HG03469 (cell line): Measurements from ENCODE around the gene EIF4G3.
A peak's percentile ranks its signal among the peaks of the same experiment; 100 is the strongest.
"Not testable (repeated sequence)": the region's sequence is repeated elsewhere in the genome, so short reads cannot be mapped to it uniquely, and the experiment has no call there.

Source experiments
- ATAC-seq: cut with Tn5 transposase; IDR thresholded peaks from one replicate; pipeline ENCODE4 v1.9.1; 2021; ENCODE audit warnings: mild to moderate bottlenecking, moderate library complexity, moderate number of reproducible peaks; ENCODE audit not compliant: unreplicated experiment

EIF4G3 gene

GRCh38 chr1:20837554-20838192, 339.0 kb downstream of the EIF4G3 start:
- no peak for ATAC-seq

- no peak for ATAC-seq
Measured at GRCh38 chr1:20836230-20836629, 340.5 kb downstream of the EIF4G3 start.

GRCh38 chr1:20834780-20835179, 341.9 kb downstream of the EIF4G3 start:
- ATAC-seq, result no peak

GRCh38 chr1:20834192-20834591, 342.5 kb downstream of the EIF4G3 start:
- ATAC-seq, result no peak

GRCh38 chr1:20830378-20830777, 346.3 kb downstream of the EIF4G3 start:
- ATAC-seq, result no peak

- ATAC-seq, result no peak
Measured at GRCh38 chr1:20829946-20830345, 346.8 kb downstream of the EIF4G3 start.

GRCh38 chr1:20829531-20829930, 347.2 kb downstream of the EIF4G3 start:
- no peak for ATAC-seq

- ATAC-seq, result no peak
Measured at GRCh38 chr1:20823845-20824244, 352.9 kb downstream of the EIF4G3 start.

- ATAC-seq, result no peak
Measured at GRCh38 chr1:20821466-20821865, 355.2 kb downstream of the EIF4G3 start.

GRCh38 chr1:20819818-20820217, 356.9 kb downstream of the EIF4G3 start:
- ATAC-seq, result no peak

- no peak for ATAC-seq
Measured at GRCh38 chr1:20814534-20814871, 362.2 kb downstream of the EIF4G3 start.

GRCh38 chr1:20811916-20812315, 364.8 kb downstream of the EIF4G3 start:
- ATAC-seq, result no peak

- ATAC-seq, result no peak
Measured at GRCh38 chr1:20793236-20793635, 383.5 kb downstream of the EIF4G3 start.

GRCh38 chr1:20792196-20792595, 384.5 kb downstream of the EIF4G3 start:
- no peak for ATAC-seq

GRCh38 chr1:20790785-20791184, 385.9 kb downstream of the EIF4G3 start:
- no peak for ATAC-seq

- not testable (repeated sequence) for ATAC-seq
Measured at GRCh38 chr1:20789598-20789997, 387.1 kb downstream of the EIF4G3 start.

- no peak for ATAC-seq
Measured at GRCh38 chr1:20787840-20788795, 388.6 kb downstream of the EIF4G3 start.

- peak; percentile 25 for ATAC-seq
Measured at GRCh38 chr1:20787029-20787839, 389.5 kb downstream of the EIF4G3 start, which contains the start of gene HP1BP3. HP1BP3 (minus strand) TSS chr1:20787307; CDS start chr1:20780440, 6,867 bp downstream.

GRCh38 chr1:20786253-20787028, 390.3 kb downstream of the EIF4G3 start:
- peak; percentile 61 for ATAC-seq

- ATAC-seq, result peak; percentile 2
Measured at GRCh38 chr1:20785907-20786252, 390.8 kb downstream of the EIF4G3 start.

- ATAC-seq, result no peak
Measured at GRCh38 chr1:20775700-20776099, 401.0 kb downstream of the EIF4G3 start.
